Measurements from ENCODE around the gene EID3. TPM values are rescaled to one million over a fixed set of nuclear protein-coding genes. Genes with fewer than 3 reads are reported as not detected.

The EID3 gene
- total and polyA plus RNA-seq, 8 donors: 1.6 to 78.1 (median 19.5) TPM

DNA sequence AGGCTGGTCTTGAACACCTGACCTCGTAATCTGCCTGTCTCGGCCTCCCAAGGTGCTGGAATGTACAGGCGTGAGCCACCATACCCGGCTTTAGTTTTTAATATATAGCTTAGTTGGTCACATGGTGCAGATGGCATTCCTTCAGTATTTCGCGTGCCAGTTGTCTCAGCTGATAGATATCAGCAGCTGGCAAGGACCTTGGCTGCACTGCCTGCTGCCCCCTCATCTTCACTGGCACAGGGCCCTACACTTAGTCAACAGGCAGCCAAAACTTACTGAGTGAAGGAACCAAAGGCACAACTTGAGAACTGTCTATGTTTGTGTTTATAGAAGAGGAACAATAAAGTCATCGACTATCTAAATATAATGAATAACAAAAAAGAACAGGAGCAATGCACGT is 31.0 kb downstream of the EID3 start:
- intact Hi-C loops (cut with DNase I; ENCODE audit: low total_unique reads): no loop called here
- Histone ChIP-seq H3K4me3 (no peak overlapping the region), H3K36me3 (peaks cover 53 to 99% (median 93%) of the 10 kb centered on the region in 4 donors), H3K9me3 (no peaks in the 10 kb centered on the region), H3K4me1 (peaks cover 0 to 7% (median 0%) of the 10 kb centered on the region in 4 donors), H3K27ac (no peak overlapping the region), H3K27me3 (no peaks in the 10 kb centered on the region)
- DNase-seq: no peak
- 79 to 92% (median 83%) methylated on average over 8 of the region's 8 CpGs for WGBS, 5 donors
- TF ChIP-seq, protein P1, sequence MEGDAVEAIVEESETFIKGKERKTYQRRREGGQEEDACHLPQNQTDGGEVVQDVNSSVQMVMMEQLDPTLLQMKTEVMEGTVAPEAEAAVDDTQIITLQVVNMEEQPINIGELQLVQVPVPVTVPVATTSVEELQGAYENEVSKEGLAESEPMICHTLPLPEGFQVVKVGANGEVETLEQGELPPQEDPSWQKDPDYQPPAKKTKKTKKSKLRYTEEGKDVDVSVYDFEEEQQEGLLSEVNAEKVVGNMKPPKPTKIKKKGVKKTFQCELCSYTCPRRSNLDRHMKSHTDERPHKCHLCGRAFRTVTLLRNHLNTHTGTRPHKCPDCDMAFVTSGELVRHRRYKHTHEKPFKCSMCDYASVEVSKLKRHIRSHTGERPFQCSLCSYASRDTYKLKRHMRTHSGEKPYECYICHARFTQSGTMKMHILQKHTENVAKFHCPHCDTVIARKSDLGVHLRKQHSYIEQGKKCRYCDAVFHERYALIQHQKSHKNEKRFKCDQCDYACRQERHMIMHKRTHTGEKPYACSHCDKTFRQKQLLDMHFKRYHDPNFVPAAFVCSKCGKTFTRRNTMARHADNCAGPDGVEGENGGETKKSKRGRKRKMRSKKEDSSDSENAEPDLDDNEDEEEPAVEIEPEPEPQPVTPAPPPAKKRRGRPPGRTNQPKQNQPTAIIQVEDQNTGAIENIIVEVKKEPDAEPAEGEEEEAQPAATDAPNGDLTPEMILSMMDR (IDR thresholded peaks at IDR 0.05): no peak
- TF ChIP-seq POLR2AphosphoS5 (IDR thresholded peaks at IDR 0.05): no peak
- no peak for TF ChIP-seq POLR2A (IDR thresholded peaks at IDR 0.05)
- TF ChIP-seq EP300 (IDR thresholded peaks at IDR 0.05): no peak

DNA sequence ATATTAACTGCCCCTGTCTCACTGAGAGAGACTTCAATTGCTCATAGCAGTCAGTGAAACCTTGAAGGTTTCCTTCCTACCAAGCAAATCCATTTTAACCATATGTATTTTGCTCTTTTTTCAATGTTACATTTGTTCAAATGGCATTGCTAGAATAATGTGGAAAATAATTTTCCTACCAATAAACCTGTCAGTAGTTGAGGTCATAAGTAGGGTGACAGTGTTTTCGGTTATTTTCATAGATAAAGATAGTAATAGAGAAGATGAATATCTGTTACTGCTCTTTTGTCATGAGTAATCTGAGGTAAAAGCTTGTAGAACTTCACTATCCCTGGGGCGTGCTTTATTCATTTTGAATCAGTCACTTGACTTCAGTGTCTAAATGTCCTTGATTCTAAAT is 32.6 kb downstream of the EID3 start:
- H3K27me3 ChIP-seq: no peaks in the 10 kb centered on the region
- H3K4me3 ChIP-seq: no peak overlapping the region
- peaks cover 0 to 22% (median 4%) of the 10 kb centered on the region in 4 donors for H3K4me1 ChIP-seq
- H3K9me3 ChIP-seq: no peaks in the 10 kb centered on the region
- peaks cover 68 to 99% (median 93%) of the 10 kb centered on the region in 4 donors for H3K36me3 ChIP-seq
- no peak for TF ChIP-seq POLR2A (IDR thresholded peaks at IDR 0.05)
- TF ChIP-seq EP300 (IDR thresholded peaks at IDR 0.05): no peak
- TF ChIP-seq, protein P1 (IDR thresholded peaks at IDR 0.05): no peak
- no peak for TF ChIP-seq POLR2AphosphoS5 (IDR thresholded peaks at IDR 0.05)
- H3K27ac ChIP-seq: no peak overlapping the region
- no peak for DNase-seq
- intact Hi-C loops (cut with DNase I; ENCODE audit: low total_unique reads): no loop called here
- 84 to 97% (median 93%) methylated on average over 2 of the region's 2 CpGs for WGBS, 5 donors

DNA sequence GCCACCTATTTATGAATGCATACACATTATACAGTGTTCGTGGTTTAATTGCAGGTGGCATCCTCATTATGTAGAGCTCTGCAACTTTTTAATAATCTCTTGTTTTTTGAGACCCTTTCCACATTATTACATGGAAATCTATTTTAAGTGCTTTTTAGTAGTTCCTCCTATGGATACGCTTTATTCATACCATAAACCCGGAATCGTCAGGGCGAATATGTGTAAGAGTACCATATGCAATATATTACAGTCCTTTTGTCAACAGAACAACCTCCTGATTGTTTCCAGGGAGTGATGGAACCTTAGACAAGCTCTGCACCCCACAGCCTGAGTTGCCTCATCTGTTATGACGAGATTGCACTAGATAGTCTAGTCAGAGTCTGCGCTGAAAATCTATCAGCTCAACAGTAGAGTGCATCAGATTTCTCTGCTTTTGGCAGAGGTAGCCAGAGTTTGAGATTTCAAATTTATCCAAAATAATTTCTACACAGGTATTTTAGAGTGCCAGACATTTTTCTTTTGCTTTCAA is 33.6 kb downstream of the EID3 start:
- no peak overlapping the region for H3K4me3 ChIP-seq
- no peaks in the 10 kb centered on the region for H3K27me3 ChIP-seq
- H3K4me1 ChIP-seq: peaks cover 0 to 25% (median 6%) of the 10 kb centered on the region in 4 donors
- H3K36me3 ChIP-seq: peaks cover 78 to 99% (median 93%) of the 10 kb centered on the region in 4 donors
- 84 to 96% (median 93%) methylated on average over 7 of the region's 7 CpGs for WGBS, 5 donors
- intact Hi-C loops (cut with DNase I; ENCODE audit: low total_unique reads): no loop called here
- no peaks in the 10 kb centered on the region for H3K9me3 ChIP-seq
- no peak for TF ChIP-seq EP300 (IDR thresholded peaks at IDR 0.05)
- TF ChIP-seq, protein P1 (IDR thresholded peaks at IDR 0.05): no peak
- no peak for TF ChIP-seq POLR2A (IDR thresholded peaks at IDR 0.05)
- DNase-seq: no peak
- H3K27ac ChIP-seq: no peak overlapping the region

DNA sequence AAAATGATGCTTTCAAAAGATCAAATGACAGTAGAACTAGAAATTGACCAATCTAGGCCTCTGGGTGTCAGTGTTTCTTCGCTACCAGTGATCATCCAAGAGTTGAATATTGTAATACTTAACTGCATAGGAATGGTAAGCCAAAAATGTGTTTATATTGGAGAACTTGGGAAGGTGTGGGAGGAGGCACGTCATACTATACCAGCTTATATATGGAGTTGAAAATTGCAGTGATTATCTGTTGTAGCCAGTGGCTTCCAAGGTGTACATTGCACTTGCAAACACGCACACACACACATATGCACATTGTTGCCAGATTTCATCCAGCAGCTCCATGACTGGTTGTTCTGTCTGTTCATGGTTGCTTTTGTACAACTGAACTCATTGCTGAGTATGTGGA is 36.1 kb downstream of the EID3 start:
- intact Hi-C loops (cut with DNase I; ENCODE audit: low total_unique reads): no loop called here
- no peaks in the 10 kb centered on the region for H3K9me3 ChIP-seq
- H3K4me1 ChIP-seq: peaks cover 0 to 27% (median 7%) of the 10 kb centered on the region in 4 donors
- H3K36me3 ChIP-seq: peaks cover 80 to 100% (median 97%) of the 10 kb centered on the region in 4 donors
- 75 to 93% (median 88%) methylated on average over 3 of the region's 3 CpGs for WGBS, 5 donors
- H3K27ac ChIP-seq: peak overlapping the region in 1 of 5 donors; percentile 15
- TF ChIP-seq EP300 (IDR thresholded peaks at IDR 0.05) (no peak), POLR2AphosphoS5 (IDR thresholded peaks at IDR 0.05) (no peak), POLR2A (IDR thresholded peaks at IDR 0.05) (no peak)
- TF ChIP-seq, protein P1 (IDR thresholded peaks at IDR 0.05): no peak
- no peak overlapping the region for H3K4me3 ChIP-seq
- peak in 1 of 2 donors; percentile 27 for DNase-seq
- no peaks in the 10 kb centered on the region for H3K27me3 ChIP-seq
